NCI-H146 (cell line): ENCODE results near the gene EIF3K.

Source experiments
- DNase-seq: peaks from one replicate; lab custom pipeline; 2025; lab: John Stamatoyannopoulos, UW

The EIF3K gene

DNA sequence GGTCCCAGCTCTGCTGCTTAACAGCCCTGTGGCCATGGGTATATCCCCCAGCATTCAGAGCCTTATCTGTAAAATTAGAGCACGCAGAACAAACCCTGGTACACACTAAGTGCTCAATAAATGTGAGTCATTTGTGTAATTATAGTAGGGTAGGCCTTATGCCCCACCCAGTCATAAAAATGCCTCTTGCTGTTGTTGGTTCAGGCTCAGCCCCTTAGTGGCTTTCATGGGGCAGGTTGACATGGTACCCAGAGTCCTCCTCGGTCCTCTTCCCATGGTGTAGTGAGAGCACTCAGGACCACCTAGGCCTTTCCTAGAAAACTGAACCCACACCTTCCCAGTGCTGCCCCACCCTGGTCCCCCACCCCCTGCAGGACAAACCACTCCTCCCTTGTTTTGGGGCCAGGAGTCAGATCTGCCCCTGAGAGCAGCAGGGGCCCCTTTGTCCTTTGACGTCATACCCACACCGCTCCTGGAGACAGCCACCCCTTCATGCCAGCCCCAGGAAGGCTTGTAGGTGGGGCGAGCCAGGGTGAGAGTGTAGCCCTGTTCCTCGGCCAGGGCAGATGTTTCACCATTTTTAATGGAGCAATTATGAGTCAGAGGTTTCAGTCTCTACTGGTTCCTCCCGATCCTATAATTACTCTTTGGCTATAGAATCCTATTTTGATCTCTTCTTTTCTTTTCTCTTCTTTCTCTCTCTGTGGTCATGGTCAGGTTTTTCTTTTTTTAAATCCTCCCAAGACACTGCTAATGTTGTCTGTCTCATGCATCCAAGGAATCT lies 65.3 kb downstream of the EIF3K start:
- peak; percentile 75 for DNase-seq

DNA sequence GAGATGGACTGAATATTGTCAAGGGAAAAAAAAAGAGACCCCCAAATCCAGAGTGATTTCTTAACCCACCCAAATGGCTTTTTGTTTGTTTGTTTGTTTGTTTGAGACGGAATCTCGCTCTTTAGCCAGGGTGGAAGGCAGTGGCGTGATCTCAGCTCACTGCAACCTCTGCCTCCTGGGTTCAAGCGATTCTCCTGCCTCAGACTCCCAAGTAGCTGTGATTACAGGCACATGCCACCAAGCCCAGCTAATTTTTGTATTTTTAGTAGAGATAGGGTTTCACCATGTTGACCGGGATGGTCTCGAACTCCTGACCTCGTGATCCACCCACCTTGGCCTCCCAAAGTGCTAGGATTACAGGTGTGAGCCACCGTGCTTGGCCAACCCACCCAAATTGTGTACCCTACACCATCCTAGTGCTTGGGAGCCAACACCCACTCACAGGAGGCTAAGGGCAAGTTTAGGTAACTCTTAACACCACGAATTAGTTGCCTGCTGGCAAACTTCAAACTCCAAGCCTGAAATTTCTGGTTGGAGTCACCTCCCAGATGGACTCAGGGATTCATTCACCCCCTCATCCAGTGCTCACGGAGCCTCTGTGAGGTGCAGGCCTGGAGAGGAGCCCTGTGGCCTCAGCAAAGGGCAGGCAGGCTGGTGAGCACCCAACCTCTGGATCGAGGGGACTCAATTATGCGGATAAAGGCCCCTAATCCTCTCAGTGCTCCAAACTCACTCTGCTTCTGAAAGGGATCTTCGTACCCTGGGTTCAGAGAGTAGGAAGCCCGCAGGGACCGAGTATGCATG lies 66.1 kb downstream of the EIF3K start:
- no peak for DNase-seq

DNA sequence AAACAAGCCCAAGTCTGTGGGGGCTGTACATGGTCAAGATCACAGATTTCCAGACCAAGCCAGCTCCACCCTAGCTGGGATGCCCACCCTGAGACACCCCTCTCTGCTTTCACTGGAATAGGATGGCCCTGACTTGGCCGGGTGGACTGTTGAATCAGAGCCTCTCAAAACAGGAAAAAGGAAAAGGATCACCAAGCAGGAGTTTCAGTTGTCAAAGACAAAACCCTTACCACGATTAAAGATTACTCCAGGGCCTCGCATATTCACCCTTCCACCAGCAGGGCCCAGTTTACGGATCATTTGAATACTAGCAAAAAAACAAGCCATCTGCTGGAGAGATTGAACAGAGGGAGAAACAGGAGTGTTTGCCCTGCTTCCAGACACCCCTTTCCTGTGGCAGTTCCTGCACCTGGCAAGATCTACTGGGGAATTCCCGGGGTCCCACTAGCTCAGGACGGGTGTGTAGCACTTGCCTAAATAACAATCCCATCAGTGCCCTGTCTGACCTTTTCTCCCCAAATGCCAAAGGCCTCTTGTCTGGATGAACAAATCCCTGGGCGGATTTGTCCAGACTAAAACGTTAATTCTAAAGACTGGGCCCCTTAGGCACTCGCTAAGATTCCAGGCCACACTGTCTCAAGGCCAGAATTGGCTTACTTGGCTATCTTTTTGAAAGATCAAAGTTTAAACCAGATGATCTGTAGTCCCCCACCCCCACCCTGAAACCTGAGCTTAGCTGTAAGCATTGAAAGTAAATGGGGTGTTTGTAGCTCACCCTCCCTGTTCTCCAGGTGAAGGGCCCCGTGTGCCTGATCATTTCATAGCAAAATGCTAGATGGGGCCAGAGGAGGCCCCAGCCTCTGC lies 66.9 kb downstream of the EIF3K start:
- DNase-seq = no peak

DNA sequence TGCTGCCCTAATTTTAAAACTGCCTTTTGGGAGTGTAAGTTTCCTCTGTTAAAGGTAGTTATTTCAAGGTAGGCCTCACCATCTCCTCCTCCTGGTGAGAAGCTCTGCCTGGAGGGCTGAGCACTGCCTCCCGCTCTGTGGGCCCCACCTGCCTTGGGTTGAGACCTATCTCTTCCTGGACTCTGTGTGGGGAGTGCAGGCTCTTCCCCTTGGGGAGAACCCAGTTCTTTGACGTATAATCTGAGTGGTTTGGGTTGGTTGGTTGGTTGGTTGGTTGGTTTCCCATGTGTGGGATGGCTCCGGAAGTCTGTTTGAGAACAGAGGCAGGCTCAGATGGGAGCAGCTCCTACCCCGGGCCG lies 67.5 kb downstream of the EIF3K start:
- no peak for DNase-seq
